ENCODE results near the gene ANKRD10.
"Not testable (repeated sequence)": the region's sequence is repeated elsewhere in the genome, so short reads cannot be mapped to it uniquely, and the experiment has no call there.

ANKRD10 gene

DNA sequence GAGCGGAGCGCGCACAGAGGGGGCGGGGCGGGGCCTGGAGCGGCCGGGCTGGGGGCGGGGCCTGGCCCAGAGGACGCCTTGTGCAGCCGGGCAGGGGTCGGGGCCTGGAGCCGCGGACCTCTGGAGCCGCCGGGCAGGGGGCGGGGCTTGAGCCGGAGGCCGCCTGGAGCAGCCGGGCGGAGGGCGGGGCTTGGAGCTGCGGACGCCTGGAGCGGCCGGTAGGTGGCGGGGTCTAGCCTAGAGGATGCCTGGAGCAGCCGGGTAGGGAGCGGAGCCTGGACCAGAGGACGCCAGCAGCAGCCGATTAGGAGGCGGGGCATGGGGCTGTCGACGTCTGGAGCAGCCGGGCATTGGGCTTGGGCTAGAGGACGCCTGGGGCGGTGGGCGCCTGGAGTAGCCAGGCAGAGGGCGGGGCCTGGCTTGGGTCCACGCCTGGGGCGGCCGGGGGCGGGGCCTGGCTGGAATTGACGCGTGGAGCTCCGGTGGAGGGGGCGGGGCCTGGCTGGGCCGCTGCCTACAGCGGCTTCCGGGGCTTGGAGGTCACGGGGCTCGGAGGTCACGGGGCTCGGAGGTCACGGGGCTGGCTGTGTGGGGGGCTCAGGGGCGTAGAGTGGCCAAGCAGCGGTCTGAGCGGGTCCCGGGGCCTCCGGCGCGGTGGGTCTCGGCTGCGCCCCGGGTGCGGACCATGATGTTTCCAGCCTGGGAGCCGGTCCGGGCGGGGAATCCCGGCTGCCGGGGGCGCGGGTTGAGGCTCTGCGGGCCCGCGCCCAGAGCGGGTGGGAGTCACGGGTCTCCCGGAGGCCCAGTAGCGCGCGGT is at the start of gene ANKRD10:
Gene ANKRD10 (minus strand): TSS at position 13 of the 817 bp plus-strand sequence. CDS start 135 bp downstream, outside the sequence.
- peak; percentile 100 for DNase-seq

DNA sequence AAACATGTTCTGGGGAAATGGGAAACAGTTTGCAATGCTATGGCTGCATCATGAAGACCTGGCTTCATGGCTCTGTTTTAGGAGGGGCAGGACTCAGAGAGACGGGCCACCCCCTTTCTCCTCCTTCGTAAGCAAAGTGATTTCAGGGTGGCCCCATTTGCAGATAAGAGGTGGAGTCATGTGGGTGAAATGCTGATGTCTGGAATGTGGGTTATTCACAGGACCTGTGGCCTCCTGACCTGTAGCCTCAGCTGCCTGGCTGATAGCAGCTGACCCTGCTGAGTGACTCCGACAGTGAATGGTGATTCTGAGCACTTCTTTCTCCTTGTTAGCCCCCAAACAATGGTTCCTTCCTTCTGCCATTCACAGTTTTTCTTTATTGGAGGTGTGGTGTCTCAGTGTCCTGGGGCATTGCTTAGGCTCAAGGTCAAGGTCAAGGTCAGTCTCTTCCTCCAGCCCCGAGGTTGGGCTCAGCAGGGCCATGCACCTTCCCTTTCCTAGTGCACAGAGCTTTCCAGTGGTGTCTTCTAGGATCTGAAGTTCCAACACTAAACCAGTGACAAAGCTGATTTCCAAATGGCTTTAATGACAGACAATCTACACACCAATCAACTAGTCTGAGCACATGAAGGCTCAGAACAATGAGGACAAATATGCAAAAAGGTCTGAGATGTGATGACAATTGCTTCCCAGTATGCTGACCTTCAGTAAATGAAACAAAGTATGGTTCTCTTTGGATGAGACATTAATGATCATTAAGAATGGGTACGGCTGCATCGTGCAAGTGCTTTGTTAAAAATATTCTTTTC is 49.6 kb upstream of the ANKRD10 start:
- no peak for DNase-seq

DNA sequence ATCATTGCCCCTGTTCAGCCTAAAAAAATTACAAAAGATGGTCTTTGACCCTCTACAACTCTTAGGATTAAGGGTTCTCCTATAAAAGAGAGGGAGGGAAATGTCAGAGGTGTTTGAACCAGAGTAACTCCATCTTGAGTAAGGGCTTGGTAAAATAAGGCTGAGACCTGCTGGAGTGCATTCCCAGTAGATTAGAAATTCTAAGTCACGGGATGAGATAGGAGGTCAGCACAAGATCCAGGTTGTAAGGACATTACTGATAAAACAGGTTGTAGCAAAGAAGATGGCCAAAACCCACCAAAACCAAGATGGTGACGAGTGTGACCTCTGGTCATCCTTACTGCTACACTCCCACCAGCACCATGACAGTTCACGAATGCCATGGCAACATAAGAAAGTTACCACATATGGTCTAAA is 48.7 kb upstream of the ANKRD10 start:
- DNase-seq: no peak

DNA sequence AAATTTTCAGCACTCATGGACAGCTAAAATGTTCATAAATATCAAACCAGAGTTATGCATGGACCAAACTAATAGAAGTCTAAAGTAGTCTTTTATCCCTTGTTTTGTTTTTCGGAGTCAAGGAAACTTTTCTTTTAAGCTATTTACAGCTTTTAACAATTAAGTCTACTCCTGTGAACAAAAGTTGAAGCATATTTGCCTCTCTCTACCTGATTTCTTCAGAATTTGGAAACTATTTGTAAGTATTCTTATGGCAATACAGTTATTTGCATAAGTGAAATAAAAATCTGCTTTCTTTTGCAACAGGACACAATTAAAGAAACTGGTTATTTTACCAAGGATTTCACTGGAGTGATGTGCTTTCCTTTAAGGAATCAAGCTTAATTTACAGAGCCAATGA is 47.1 kb upstream of the ANKRD10 start:
- no peak for DNase-seq

DNA sequence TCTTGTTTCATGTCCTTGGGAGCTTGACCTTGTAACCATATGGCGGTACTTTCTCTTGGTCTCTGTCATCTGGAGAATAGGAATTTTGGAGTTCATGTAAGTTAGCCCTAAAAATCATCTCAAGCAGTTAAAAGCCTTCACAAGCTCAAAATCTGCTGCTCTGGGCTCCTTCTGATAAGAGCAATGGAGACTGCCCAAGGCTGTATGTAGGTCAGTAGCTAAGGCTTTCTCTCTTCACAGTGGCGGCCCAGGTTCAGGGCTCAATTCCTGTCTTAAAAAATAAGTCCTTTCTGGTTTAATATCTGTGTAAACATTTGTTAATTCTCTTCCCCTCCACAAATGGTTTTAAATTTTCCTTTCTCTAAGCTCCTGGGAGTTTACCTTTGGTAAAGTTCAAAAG is 45.3 kb upstream of the ANKRD10 start:
- no peak for DNase-seq

DNA sequence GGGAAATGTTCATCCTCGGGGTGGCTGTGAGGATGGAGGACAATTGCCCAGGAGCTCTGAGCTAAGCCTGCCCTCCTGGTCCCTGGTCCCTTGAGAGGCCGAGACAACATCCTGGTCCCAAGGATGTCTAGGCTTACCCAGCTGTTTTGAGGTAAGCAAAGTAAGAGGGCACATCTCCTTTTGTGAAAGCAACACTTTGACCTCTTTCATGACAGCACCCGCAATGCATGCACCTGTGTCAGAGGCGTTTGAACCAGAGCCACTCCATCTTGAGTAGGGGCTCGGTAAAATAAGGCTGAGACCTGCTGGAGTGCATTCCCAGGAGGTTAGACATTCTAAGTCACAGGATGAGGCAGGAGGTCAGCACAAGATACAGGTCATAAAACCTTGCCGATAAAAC is 43.1 kb upstream of the ANKRD10 start:
- no peak for DNase-seq

DNA sequence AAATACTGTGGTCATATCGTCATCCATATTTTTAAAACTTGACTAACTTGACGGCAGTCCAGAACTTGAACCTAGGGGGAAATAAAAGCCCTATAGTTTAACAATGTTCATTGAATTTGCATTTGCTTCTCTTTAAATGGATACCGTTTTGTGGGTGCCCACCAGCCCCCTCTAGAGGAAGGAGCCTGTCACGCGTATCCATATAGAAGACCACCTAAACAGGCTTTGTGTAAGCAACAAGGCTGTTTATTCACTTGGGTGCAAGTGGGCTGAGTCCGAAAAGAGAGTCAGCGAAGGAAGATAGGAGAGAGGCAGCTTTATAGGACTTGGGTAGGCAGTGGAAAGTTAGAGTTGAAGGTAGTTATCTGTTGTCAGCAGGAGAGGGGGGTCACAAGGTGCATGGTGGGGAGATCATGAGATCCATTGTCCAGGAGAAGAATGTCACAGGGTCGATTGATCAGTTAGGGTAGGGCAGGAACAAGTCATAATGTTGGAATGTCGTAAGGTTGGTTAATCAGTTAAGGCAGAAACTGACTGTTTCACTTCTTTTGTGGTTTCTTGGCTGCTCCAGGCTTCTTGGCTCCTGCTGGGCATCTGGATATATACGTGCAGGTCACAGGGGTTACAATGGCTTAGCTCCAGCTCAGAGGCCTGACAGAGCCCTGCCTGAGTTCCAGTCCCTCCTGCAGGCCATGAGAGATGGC is 42.5 kb upstream of the ANKRD10 start:
- DNase-seq: no peak

DNA sequence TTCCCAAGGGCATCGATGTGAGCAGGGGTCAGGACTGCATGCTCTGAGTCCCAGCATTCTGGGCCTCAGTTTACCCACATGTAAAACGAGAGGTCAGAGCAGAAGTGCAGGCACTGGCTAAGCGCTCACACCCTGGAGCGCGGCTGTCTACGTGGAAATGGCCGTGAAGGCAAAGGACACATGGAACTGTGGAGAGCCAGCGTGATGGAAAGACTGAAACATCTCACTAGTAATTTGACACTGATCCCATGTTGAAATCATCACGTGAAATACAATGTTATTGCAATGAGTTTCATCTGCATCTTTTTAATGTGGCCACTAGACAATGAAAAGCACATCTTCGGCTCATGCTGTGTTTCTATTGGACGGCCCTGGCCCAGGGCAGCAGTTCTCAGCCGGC is 41.3 kb upstream of the ANKRD10 start:
- not testable (repeated sequence) for DNase-seq

DNA sequence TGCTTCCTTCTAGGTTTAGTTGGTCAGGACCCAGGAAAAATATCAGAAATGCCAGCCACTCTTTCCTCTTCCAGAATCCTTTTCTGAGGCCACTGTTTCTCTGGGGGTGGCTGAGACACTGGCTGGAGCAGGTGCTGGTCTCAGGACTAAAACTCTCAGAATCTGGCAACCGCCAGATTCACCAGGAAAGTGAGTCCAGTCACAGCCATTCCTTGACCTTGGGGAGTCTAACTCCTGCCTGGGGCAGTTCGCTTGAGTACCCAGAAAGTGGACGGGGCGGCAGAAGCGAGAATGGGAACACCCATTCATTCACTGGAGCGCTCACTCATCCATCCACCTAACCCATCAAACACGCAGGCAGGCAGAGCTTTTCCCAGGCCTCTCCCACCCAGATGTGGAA is 40.7 kb upstream of the ANKRD10 start:
- DNase-seq: not testable (repeated sequence)

DNA sequence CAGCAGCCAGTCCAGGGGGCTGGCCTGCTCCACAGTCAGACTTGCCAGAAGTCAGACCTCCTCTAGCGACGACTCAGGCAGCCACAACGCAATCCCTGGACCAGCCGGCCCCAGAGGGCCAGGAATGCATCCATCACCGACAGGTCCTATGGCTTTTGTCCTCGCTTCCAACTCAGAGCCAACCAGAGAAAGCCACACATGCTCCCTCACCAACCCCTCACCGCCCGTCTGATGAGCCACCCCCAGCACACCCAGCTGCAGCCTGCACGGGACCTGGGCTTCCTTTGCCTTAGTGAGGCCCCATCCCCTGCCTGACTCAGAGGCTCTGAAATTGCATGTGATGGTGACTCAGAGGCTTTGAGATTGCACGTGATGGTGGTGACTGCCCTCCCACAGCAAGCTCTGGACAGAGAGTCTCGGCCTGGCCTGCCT is 40.2 kb upstream of the ANKRD10 start:
- DNase-seq: peak; percentile 51

DNA sequence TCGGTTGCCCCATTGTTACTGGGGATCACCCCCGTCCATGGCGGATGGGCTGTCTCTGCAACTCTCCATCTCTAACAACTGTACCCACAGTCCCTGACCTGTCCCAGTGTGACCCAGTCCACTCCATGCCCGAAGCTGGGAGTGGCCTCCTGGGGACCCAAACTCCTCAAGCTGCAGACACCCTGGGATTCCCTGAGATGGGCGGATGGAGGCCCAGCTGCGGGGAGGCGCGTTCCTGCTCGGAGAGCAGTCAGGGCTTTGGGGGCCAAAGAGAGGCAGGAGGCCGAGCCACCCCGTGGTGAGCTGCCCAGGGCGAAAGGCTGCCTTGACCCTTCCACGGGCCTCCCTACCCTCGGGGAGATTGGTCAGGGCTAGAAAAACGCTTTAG is 39.7 kb upstream of the ANKRD10 start:
- not testable (repeated sequence) for DNase-seq

DNA sequence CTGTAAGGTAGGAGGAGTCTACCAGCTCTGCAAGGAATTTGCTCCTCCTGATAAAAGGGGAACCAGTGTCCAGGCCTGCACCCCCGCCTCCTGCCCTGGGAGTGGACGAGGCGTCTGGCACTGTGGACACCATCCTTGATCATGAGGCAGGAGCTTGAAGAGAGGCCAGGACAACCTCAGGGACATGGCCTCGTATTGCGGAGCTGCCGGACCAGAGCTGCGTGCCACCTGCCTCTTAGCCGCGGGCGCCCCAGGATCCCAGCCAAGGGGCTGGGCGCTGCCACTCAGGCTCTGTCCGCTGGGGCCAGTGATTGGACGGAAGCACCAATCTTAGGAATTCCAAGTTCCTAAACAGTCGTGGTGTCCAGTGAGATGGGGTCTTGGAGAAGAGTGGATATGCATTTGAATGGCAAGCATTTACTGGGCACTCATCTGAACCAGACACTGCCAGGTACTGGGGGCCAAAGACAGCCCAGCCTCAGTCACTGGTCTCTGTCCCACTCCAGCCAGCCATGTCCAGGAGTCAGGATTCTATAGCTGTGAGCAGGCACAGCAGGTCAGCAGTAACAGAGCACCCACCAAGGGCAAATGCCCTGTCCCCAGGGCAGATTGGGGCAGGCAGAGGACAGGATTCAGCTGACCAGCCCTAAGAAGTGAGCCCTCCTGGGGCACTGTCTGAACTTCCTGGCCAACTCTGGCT is 39.1 kb upstream of the ANKRD10 start:
- no peak for DNase-seq

DNA sequence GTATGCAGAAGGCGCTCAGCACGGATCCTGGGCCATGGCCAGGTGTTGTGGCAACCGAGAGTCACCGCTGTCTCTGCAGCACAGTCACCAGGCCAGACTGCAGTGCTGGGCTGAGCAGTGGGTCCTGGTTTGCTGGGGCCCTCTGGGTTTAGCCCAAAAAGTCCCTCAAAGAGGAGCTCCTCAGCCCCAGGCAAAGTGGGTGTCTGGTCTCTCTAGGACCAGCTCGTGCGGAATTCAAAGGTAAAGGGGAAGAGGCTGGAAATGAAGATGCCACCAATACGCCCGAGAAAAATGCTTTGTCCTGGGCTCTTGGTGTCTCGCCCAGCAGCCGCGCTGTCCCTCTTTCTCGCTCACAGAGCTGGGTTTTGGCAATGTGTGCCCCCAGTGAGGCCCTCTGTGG is 38.5 kb upstream of the ANKRD10 start:
- DNase-seq: no peak

DNA sequence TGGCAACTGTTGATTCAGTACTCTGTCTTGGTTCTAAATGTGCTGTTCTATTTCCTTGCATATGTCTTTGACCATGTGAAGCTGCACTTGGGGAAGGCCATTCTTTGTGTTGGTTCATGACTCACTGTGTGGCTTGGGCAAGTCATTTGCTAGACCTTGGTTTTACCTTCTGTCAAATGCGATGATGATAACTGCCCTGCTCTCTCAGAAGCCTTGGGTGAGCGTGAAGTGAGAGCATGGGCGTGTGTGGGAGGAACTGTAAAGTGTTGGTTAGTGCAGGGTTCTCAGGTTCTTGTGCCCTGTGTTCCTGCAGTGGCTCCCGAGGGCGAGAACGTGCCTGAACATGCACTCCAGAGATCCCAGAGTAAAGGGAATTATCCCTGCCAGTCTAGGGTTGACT is 37.3 kb upstream of the ANKRD10 start:
- DNase-seq: not testable (repeated sequence)

DNA sequence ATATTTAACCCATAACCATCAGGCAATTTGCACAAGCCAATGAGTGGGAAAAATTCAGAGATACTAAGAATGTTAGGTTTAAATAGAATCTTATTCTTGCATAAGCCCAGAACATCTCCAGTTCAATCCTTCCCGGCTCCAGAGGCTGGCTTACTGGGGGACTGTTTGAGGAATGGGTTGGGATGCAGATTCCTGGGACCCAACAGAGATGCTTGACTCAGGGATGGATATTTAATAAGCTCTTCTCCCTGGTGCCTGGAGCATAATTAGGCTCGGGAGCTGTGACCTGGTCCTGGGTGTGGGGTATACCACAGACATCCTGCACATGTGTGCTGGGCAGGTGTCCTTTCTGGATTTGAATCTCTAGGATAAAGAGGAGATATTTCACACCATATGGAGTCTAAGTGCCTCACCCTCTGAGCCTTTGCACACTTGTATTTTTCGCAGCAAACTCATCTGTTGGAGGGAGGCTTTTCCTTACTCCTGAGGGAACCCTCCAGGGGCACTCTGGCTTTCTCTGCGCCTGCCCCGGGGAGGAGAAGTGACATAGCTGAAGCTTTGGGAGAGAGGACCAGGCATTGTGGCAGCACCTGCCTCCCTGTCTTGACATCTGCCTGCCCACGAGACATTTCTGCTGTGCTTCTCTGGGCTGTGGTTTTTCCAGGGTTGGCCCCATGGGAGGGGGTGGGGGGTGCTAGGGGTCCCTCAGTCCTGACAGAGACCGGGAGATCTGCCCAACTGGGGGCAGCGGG is 36.1 kb upstream of the ANKRD10 start:
- DNase-seq: no peak

DNA sequence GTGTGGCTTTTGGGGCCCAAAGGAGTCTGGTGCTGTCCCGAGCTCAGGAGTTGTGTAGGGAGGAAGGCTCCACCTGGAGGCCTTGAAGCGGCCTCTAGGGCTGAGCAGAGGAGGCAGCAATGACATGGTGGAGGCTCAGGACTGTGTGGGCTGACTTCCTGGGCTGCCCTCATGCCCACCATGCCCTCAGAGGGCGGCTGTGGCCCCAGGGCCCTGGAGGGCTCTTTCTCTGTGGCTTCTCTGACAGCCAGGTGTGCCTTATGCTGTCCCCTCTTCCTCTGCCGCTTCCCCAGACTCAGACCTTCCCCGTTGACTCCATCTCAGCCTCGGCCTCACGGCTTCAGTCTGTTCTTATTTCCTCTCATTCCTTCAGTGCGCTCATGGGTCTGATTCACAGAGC is 35.5 kb upstream of the ANKRD10 start:
- no peak for DNase-seq

DNA sequence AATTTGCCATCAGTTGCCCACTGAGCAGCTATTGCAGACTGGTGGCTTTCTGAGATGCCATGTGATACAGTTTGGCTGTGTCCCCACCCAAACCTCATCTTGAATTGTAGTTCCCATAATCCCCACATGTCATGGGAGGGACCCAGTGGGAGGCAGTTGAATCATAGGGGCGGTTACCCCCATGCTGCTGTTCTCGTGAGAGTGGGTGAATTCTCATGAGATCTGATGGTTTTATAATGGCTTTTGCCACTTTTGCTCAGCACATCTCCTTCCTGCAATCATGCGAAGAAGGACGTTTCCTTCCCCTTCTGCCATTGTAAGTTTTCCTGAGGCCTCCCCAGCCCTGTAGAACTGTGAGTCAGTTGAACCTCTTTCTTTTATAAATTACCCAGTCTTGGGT is 34.8 kb upstream of the ANKRD10 start:
- no peak for DNase-seq

DNA sequence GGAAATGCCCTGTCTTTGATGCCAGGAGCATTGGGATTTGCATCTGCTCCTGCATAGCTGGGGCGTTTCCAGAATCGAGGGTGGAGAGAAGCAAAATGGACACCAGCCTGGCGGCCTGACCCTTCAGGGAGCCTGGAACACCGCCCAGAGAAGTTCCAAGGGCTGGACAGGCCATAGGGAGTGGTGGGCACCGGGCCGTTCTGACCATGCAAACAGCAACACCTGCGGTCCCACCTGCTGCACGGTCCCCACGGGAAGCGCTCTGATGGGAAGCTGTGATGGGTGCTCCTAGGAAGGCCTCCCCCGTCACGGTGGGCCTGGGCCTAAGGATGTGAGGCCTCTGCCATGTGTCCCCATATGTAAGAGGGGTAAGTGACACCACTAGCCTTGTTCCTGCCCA is 34.2 kb upstream of the ANKRD10 start:
- no peak for DNase-seq

DNA sequence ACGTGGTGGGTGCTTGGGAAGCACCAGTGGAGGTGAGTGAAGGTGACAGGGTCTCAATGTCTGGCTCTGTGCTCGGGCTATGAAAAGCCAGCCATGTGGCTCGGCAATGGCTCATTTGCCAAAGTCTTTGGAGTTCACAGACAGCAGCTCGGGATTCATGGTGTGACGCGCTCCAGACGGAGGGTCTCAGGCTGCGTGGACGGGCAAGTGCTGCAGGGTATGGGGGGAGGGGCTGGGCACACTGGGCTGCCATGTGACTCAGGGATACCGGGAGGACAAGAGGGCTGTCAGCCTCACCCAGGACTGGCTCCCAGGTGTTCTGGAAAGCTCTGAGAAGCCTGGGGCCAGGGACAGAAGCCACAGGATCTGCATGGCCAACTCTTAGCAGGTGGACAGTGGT is 32.5 kb upstream of the ANKRD10 start:
- DNase-seq: not testable (repeated sequence)

DNA sequence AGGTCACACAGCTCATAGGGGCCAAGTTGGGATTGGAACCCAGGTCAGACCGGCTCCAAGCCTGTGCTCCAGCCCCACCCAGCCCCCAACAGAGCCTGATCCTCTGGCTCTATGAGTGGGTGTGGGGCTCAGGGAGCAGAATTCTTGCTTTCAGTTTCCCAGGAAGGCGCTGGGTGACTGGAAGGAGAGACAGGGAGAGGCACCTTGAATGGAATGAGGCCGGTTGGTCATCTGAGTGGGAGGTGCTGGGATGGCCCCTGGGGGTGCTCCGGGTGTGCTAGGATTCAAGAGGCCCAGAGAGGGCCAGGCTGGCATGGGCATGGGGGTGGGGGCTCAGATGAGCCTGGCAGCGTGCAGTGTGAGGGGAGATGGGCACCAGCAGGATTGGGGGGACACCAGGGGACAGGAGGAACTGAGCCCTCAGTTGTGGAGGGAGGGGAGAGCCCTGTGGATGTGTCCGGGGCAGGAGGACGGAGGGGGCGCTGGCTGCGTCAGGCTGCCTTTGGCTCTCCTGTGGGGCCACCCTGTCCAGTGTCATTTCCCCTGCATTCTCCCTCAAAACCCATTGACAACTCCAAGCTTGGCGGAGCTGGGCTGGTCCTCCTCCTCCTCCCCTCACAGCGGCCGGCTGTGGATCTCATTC is 31.2 kb upstream of the ANKRD10 start:
- no peak for DNase-seq
